ENCODE data around the gene DNAJC4. TPM values are rescaled to one million over a fixed set of nuclear protein-coding genes. Genes with fewer than 3 reads are reported as not detected.

The DNAJC4 gene
- total RNA-seq, 1 donor from 2014 or later = 27.2 TPM

DNA sequence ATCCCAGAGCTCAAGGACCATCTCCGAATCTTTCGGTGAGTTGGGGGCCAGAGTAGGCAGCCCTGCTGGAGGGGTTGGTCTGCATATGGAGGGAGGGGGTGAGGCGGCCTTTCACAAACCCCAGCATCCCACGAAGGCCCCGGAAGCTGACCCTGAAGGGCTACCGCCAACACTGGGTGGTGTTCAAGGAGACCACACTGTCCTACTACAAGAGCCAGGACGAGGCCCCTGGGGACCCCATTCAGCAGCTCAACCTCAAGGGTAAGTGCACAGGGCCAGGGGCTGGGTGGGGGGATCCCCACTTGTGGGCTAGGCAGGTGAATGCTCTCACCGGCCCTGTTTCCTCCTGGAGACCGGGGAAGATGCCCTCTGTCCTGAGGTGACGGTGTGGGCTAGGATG lies 10.6 kb upstream of the DNAJC4 start:
- Mint-ChIP-seq H3K36me3 (ENCODE audit: low read depth) (peaks cover 4% of the 10 kb centered on the region), H3K4me1 (no peaks in the 10 kb centered on the region), H3K27ac (ENCODE audit: unreplicated experiment) (no peak overlapping the region), H3K27me3 (ENCODE audit: low read depth) (no peaks in the 10 kb centered on the region), H3K4me3 (no peak overlapping the region), H3K9me3 (no peaks in the 10 kb centered on the region)
- DNase-seq (ENCODE audit: low read depth, low spot score) = no peak
- TF ChIP-seq, protein P1, sequence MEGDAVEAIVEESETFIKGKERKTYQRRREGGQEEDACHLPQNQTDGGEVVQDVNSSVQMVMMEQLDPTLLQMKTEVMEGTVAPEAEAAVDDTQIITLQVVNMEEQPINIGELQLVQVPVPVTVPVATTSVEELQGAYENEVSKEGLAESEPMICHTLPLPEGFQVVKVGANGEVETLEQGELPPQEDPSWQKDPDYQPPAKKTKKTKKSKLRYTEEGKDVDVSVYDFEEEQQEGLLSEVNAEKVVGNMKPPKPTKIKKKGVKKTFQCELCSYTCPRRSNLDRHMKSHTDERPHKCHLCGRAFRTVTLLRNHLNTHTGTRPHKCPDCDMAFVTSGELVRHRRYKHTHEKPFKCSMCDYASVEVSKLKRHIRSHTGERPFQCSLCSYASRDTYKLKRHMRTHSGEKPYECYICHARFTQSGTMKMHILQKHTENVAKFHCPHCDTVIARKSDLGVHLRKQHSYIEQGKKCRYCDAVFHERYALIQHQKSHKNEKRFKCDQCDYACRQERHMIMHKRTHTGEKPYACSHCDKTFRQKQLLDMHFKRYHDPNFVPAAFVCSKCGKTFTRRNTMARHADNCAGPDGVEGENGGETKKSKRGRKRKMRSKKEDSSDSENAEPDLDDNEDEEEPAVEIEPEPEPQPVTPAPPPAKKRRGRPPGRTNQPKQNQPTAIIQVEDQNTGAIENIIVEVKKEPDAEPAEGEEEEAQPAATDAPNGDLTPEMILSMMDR (conservative IDR thresholded peaks at IDR 0.05) = no peak

DNA sequence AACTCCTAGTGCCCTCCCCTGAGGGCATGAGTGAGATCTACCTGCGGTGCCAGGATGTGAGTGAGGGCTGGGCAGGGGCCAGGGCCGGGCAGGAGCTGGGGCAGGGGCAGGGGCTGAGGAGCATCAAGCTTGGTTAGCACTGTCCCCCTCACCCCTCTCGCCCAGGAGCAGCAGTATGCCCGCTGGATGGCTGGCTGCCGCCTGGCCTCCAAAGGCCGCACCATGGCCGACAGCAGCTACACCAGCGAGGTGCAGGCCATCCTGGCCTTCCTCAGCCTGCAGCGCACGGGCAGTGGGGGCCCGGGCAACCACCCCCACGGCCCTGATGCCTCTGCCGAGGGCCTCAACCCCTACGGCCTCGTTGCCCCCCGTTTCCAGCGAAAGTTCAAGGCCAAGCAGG lies 10.1 kb upstream of the DNAJC4 start:
- no peak for DNase-seq (ENCODE audit: low read depth, low spot score)
- Mint-ChIP-seq H3K27ac (ENCODE audit: unreplicated experiment) (no peak overlapping the region), H3K27me3 (ENCODE audit: low read depth) (no peaks in the 10 kb centered on the region), H3K9me3 (no peaks in the 10 kb centered on the region), H3K4me3 (no peak overlapping the region), H3K36me3 (ENCODE audit: low read depth) (no peaks in the 10 kb centered on the region), H3K4me1 (peaks cover 4% of the 10 kb centered on the region)
- TF ChIP-seq, protein P1 (conservative IDR thresholded peaks at IDR 0.05) = no peak

DNA sequence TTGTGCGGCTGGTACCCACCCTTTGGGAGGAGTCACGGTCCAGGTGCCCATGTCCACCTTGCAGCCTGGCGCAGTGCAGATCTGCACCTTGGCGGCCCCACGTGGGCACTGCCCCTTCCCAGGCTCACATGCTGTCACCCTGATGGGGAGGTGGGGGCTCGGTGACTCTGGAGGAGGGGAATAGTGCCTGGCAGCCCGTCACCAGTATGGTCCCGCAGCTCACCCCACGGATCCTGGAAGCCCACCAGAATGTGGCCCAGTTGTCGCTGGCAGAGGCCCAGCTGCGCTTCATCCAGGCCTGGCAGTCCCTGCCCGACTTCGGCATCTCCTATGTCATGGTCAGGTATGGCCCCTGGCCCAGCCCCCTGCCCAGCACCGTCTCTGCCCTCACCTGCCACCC lies 9.6 kb upstream of the DNAJC4 start:
- no peak overlapping the region for H3K4me3 Mint-ChIP-seq
- DNase-seq (ENCODE audit: low read depth, low spot score) = no peak
- no peaks in the 10 kb centered on the region for H3K36me3 Mint-ChIP-seq (ENCODE audit: low read depth)
- no peak overlapping the region for H3K27ac Mint-ChIP-seq (ENCODE audit: unreplicated experiment)
- TF ChIP-seq, protein P1 (conservative IDR thresholded peaks at IDR 0.05) = no peak
- no peaks in the 10 kb centered on the region for H3K27me3 Mint-ChIP-seq (ENCODE audit: low read depth)
- peaks cover 9% of the 10 kb centered on the region for H3K4me1 Mint-ChIP-seq
- H3K9me3 Mint-ChIP-seq = no peaks in the 10 kb centered on the region

GRCh38 chr11:64222651-64223000 lies 7.7 kb upstream of the DNAJC4 start:
- Mint-ChIP-seq H3K36me3 (ENCODE audit: low read depth) (no peaks in the 10 kb centered on the region), H3K27me3 (ENCODE audit: low read depth) (no peaks in the 10 kb centered on the region), H3K9me3 (no peaks in the 10 kb centered on the region), H3K4me1 (peaks cover 17% of the 10 kb centered on the region), H3K27ac (ENCODE audit: unreplicated experiment) (no peak overlapping the region), H3K4me3 (no peak overlapping the region)
- no peak for DNase-seq (ENCODE audit: low read depth, low spot score)
- TF ChIP-seq, protein P1 (conservative IDR thresholded peaks at IDR 0.05) = no peak

DNA sequence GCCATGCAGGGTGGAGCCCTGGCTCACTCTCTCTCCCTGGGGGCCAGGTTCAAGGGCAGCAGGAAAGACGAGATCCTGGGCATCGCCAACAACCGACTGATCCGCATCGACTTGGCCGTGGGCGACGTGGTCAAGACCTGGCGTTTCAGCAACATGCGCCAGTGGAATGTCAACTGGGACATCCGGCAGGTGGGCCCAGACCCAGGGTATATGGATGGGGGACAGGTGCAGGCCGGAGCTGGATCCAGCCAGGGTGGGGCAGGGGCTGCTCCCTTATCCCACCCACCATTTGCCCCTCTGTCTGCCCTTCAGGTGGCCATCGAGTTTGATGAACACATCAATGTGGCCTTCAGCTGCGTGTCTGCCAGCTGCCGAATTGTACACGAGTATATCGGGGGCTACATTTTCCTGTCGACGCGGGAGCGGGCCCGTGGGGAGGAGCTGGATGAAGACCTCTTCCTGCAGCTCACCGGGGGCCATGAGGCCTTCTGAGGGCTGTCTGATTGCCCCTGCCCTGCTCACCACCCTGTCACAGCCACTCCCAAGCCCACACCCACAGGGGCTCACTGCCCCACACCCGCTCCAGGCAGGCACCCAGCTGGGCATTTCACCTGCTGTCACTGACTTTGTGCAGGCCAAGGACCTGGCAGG lies 7.2 kb upstream of the DNAJC4 start:
- Mint-ChIP-seq H3K36me3 (ENCODE audit: low read depth) (no peaks in the 10 kb centered on the region), H3K9me3 (no peaks in the 10 kb centered on the region), H3K4me3 (no peak overlapping the region), H3K4me1 (peaks cover 17% of the 10 kb centered on the region), H3K27ac (ENCODE audit: unreplicated experiment) (no peak overlapping the region), H3K27me3 (ENCODE audit: low read depth) (no peaks in the 10 kb centered on the region)
- DNase-seq (ENCODE audit: low read depth, low spot score) = no peak
- TF ChIP-seq, protein P1 (conservative IDR thresholded peaks at IDR 0.05) = no peak

All from neural crest cell (in vitro differentiated cells).